ENCODE measurements around the gene CLDND2. TPM values are rescaled to one million over a fixed set of nuclear protein-coding genes. Genes with fewer than 3 reads are reported as not detected.

The CLDND2 gene
- total RNA-seq, 1 donor: 0.36 TPM

DNA sequence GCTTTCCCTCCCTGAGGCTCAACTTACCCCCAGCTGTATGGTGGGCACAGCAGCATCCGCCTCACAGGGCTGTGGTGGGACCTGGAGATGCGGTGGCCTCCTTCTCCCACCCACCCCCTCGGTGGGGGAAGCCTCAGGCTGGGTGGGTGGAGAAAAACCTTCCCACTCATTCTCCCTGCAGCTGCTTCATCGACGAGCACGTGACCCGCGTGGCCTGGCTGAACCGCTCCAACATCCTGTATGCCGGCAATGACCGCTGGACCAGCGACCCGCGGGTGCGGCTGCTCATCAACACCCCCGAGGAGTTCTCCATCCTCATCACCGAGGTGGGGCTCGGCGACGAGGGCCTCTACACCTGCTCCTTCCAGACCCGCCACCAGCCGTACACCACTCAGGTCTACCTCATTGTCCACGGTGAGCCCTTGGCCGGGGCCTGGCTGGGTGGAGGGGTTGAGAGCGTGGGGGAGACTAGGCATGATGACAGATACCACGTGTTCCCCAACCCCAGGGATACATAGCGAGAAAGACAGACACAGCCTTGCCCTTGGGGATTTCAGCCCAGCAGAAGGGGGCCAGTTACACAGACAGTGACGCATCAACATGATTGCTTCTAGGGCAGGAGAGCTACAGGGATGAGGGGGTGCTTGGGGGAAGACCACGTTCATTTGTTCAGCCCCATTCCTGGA, 45.2 kb downstream of the CLDND2 start:
- TF ChIP-seq, protein P1, sequence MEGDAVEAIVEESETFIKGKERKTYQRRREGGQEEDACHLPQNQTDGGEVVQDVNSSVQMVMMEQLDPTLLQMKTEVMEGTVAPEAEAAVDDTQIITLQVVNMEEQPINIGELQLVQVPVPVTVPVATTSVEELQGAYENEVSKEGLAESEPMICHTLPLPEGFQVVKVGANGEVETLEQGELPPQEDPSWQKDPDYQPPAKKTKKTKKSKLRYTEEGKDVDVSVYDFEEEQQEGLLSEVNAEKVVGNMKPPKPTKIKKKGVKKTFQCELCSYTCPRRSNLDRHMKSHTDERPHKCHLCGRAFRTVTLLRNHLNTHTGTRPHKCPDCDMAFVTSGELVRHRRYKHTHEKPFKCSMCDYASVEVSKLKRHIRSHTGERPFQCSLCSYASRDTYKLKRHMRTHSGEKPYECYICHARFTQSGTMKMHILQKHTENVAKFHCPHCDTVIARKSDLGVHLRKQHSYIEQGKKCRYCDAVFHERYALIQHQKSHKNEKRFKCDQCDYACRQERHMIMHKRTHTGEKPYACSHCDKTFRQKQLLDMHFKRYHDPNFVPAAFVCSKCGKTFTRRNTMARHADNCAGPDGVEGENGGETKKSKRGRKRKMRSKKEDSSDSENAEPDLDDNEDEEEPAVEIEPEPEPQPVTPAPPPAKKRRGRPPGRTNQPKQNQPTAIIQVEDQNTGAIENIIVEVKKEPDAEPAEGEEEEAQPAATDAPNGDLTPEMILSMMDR (IDR thresholded peaks at IDR 0.05; ENCODE audit: insufficient read depth, low read length): no peak
- H3K4me3 ChIP-seq (ENCODE audit: low read depth, low read length): no peak overlapping the region
- no peak for DNase-seq (ENCODE audit: low read depth)

GRCh38 chr19:51321799-51322198, 47.0 kb downstream of the CLDND2 start:
- H3K4me3 ChIP-seq (ENCODE audit: low read depth, low read length): no peak overlapping the region
- no peak for DNase-seq (ENCODE audit: low read depth)
- TF ChIP-seq, protein P1 (IDR thresholded peaks at IDR 0.05; ENCODE audit: insufficient read depth, low read length): no peak

- TF ChIP-seq, protein P1 (IDR thresholded peaks at IDR 0.05; ENCODE audit: insufficient read depth, low read length): no peak
- no peak for DNase-seq (ENCODE audit: low read depth)
- no peak overlapping the region for H3K4me3 ChIP-seq (ENCODE audit: low read depth, low read length)
Measured at GRCh38 chr19:51320280-51320657, 48.5 kb downstream of the CLDND2 start.

DNA sequence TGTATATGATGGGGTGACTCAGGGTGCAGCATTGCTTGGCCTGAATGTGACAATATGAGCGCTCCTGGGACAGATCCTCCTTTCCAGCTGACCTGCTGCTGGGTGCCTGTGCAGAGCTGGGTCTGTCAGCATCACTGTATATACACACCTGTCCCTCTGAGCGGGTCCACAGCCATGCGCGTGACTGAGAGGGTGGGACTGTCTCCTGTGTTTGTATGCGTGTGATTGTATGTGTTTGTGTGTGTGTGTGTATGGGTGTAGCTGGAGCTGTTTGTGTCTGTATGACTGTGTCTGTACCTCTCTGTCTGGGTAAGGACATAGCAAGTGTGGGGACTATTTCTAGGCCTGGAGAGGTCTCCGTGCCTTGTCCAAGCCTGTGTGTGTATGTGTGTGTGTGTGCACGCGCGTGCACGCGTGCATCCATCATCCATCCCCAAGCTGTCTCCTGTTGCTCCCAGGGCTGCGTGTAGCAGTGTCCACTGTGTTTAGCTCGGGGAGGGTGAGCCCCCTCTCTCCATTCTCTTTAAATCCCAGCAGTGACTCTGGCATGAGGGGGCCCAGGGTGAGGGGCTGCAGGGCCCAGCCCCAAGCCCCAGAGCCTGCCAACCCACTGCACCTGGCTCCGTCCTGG, 49.0 kb downstream of the CLDND2 start:
- H3K4me3 ChIP-seq (ENCODE audit: low read depth, low read length): no peak overlapping the region
- TF ChIP-seq, protein P1 (IDR thresholded peaks at IDR 0.05; ENCODE audit: insufficient read depth, low read length): no peak
- no peak for DNase-seq (ENCODE audit: low read depth)

DNA sequence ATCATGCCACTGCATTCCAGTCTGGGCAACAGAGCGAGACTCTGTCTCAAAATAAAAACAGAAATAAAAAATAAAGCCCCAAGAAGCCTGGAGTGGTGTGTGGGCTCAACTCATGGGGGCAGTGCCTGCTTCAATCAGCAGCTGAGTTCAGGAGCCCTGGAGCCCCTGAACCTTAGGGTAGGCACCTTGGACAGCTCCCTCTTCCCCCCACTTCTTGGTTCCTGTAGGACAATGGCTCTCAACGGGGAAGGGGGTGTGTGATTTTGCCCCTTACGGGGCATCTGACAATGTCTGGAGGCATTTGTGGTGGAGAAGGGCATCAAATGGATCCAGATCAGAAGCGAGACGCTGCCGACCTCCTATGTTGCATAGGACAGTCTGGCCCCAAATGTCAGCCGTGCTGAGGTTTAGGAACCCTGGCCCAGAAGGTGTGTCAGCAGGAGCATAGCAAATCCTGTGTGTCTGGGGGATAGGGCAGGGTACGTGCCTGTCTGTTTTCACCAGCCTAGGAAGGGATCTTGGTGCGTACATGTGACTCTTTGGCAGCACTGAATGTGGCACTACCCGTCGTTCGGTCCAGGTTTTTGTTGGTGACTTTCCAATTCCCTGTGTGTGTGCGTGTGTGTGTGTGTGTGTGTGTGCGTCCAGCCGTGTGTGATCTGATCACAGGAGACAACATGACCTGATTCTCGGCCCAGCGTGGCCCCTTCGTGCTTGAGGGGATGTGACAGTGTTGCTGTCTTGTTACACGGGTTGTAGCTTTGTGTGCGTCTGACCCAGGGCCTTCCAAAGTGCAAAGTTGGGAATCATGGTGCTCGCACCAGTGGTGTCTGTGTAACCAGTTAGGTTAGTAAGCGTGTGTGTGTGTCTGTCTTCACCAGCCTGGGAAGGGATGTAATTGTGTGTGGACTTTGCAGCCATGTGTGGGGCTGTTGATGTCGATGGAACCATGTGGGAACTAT, 49.8 kb downstream of the CLDND2 start:
- TF ChIP-seq, protein P1 (IDR thresholded peaks at IDR 0.05; ENCODE audit: insufficient read depth, low read length): no peak
- no peak for DNase-seq (ENCODE audit: low read depth)
- no peak overlapping the region for H3K4me3 ChIP-seq (ENCODE audit: low read depth, low read length)

DNA sequence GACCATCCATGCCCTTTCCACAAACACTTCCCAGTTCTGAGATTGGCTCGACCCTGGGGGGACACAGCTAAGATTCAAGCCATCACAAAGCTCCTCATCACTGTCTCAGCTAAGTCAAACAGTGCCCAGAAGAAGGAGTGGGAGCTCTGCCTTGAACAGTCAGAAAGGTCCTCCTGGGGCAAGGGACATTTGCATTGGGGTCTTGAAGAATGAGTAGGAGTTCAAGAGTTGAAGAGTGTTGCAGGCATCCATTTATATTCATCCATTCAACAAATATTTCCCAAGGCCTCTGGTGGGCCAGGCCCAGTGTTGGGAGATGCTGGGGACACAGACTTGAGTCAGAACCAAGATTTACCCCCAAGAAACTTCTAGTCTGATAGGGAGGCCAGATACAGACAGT, 50.8 kb downstream of the CLDND2 start:
- no peak for DNase-seq (ENCODE audit: low read depth)
- H3K4me3 ChIP-seq (ENCODE audit: low read depth, low read length): no peak overlapping the region
- TF ChIP-seq, protein P1 (IDR thresholded peaks at IDR 0.05; ENCODE audit: insufficient read depth, low read length): no peak
